Stimulated activated naive CD8-positive, alpha-beta T cell treated with anti-CD3 and anti-CD28 coated beads, Interleukin-15, Interleukin-2, amounts not matched to agents 100 ng/mL and 50 ng/mL, for 24 hours (primary cell): ENCODE measurements around the gene TMTC2.
"Not testable (repeated sequence)": the region's sequence is repeated elsewhere in the genome, so short reads cannot be mapped to it uniquely, and the experiment has no call there.

ENCODE experiments used
- H3K27ac Mint-ChIP-seq: one replicate; pipeline ENCODE4 v1.8.0; 2021; ENCODE audit warnings: mild to moderate bottlenecking, mixed read lengths
- H3K27me3 Mint-ChIP-seq: one replicate; pipeline ENCODE4 v1.8.0; 2021; ENCODE audit warnings: mixed read lengths
- H3K36me3 Mint-ChIP-seq: one replicate; pipeline ENCODE4 v1.8.0; 2021; ENCODE audit warnings: low read depth, mixed read lengths
- H3K4me1 Mint-ChIP-seq: one replicate; pipeline ENCODE4 v1.8.0; 2021; ENCODE audit warnings: low read depth, mixed read lengths
- H3K4me3 Mint-ChIP-seq: one replicate; pipeline ENCODE4 v1.8.0; 2021; ENCODE audit warnings: mild to moderate bottlenecking, mixed read lengths
- H3K9me3 Mint-ChIP-seq: one replicate; pipeline ENCODE4 v1.8.0; 2021; ENCODE audit warnings: mixed read lengths

Gene TMTC2

DNA sequence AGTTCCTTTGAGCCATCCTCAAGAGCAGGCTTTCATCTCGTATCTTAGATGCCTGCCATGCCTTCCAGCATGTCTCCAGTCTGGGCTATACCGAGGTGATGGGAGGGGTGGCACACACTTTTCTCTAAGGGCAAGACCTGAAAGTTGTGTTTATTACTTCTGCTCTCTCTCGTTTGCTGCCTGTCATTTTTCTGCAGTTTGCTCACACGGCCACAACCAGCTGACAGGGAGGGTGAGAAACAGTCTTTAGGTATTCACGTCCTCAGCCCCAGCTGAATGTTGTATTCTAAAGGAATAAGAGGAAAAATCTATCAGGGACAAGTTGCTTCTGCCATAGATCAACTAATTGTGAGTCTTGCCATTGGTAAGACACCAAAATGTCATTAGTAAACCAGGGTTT lies 88.0 kb downstream of the TMTC2 start:
- Mint-ChIP-seq H3K4me3 (no peak overlapping the region), H3K4me1 (no peaks in the 10 kb centered on the region), H3K36me3 (no peaks in the 10 kb centered on the region), H3K27me3 (no peaks in the 10 kb centered on the region), H3K9me3 (no peaks in the 10 kb centered on the region), H3K27ac (no peak overlapping the region)

DNA sequence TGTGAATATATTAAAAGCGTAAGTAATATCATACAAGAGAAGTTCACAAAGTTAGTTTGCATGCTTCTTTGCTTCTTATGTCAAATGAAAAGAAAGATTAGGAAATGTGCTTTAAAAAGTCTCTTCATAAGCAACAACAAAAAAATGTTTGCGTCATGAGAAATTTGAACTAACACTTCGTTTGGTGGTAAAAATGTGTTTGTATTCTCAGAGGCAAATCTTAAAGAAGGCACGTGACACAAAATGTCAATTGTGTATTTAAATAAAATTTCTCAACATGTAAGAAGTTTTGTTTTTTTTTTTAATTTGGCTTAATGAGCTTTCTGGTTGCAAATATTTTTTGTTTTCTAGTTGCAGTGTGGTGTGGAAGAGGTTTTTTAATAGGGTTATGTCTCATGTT lies 93.8 kb downstream of the TMTC2 start:
- no peaks in the 10 kb centered on the region for H3K9me3 Mint-ChIP-seq
- H3K4me3 Mint-ChIP-seq, result no peak overlapping the region
- H3K4me1 Mint-ChIP-seq, result no peaks in the 10 kb centered on the region
- H3K27ac Mint-ChIP-seq, result no peak overlapping the region
- H3K27me3 Mint-ChIP-seq, result no peaks in the 10 kb centered on the region
- no peaks in the 10 kb centered on the region for H3K36me3 Mint-ChIP-seq

DNA sequence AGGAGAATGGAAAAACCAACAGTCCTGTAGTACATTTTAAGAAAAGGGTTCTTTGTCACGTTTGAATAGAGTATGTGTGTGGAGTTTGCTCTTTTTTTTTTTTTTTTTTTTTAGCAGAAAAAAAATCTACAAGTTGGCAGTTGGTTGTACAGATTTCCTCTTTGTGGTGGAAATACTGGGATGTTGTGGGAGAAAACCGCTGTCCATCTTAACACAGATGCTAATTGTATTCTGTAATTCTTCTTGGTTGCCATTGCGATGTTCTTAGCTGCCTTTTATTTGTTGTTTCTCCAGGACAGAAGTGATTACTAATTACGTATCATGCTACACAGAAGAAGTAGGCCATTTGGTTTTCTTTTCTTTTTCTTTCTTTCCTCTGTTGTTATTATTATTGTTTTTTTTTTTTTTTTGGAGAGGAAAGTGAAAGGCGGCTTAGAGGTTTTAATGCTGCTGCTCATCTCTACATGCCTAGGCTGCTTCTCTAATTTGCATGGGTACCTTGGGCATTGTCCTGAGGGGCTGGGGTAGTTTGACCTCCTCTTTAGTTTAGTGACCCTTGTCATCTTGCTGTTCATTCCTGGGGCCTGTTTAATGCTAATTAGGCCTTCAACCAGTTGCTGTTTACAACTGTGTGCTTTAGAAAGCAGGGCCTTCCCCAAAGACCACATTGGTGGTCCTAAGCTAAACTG lies 94.7 kb downstream of the TMTC2 start:
- H3K36me3 Mint-ChIP-seq, result no peaks in the 10 kb centered on the region
- no peak overlapping the region for H3K4me3 Mint-ChIP-seq
- H3K27me3 Mint-ChIP-seq, result no peaks in the 10 kb centered on the region
- H3K27ac Mint-ChIP-seq, result no peak overlapping the region
- H3K4me1 Mint-ChIP-seq, result no peaks in the 10 kb centered on the region
- H3K9me3 Mint-ChIP-seq, result no peaks in the 10 kb centered on the region

DNA sequence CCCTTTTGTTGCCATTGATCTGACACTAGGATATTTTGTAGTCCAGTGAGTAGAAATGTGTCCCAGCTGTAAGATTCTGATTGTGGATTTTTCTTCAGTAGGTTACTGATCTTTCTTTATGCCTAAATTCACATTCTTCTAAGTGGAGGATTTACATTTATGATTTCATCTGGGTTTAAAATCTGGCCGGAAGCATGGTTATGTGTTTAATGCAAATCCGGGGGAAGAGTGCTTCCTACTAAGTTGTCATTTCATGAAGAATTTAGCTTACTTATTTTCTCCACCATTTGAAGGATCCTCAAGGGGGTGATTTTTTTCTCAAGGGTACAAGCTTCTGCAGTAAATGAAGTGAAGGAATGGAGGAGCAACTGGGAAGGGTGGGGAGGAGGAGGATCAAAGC lies 96.7 kb downstream of the TMTC2 start:
- Mint-ChIP-seq H3K4me3 (no peak overlapping the region), H3K4me1 (no peaks in the 10 kb centered on the region), H3K27me3 (no peaks in the 10 kb centered on the region), H3K27ac (no peak overlapping the region), H3K36me3 (no peaks in the 10 kb centered on the region), H3K9me3 (no peaks in the 10 kb centered on the region)

DNA sequence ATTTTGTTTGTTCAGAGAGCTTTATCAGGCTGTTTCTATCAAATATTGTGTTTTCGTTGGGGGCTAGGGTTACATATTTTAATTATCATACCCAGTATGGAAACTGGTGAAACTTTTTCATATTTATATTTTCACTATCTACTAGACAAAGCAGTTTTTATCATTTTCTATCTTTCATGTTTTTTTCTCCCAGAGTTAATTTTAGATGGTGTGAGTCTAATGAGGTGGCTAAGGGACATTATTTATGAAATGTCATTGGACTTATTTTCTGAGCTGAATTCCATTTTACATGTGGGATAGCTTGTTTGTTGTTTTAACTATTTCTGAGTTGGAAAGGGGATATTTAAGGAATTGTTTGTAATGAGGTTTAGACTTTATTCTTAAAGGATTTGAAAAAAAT lies 100.3 kb downstream of the TMTC2 start:
- Mint-ChIP-seq H3K27me3 (no peaks in the 10 kb centered on the region), H3K4me1 (no peaks in the 10 kb centered on the region), H3K4me3 (no peak overlapping the region), H3K36me3 (no peaks in the 10 kb centered on the region), H3K9me3 (no peaks in the 10 kb centered on the region), H3K27ac (no peak overlapping the region)

DNA sequence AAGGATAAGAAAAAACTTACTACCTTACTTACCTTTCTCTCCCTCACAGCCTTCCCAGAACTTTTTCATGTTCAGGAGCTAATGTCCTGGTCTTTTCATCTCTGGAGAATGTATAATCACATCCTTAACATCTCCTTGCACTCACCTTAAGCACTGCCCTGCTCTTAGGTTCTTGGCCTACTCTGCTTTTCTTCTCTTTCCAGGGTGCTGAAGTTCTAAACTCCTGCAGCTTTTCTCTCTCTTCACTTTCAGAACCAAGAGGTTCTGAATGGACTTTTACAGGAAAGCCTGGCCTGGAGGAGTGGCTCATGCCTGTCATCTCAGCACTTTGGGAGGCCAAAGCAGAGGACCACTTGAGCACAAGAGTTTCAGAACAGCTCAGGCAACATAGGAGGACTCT lies 101.9 kb downstream of the TMTC2 start:
- H3K27ac Mint-ChIP-seq, result no peak overlapping the region
- H3K36me3 Mint-ChIP-seq, result no peaks in the 10 kb centered on the region
- no peaks in the 10 kb centered on the region for H3K27me3 Mint-ChIP-seq
- no peaks in the 10 kb centered on the region for H3K4me1 Mint-ChIP-seq
- no peak overlapping the region for H3K4me3 Mint-ChIP-seq
- no peaks in the 10 kb centered on the region for H3K9me3 Mint-ChIP-seq

DNA sequence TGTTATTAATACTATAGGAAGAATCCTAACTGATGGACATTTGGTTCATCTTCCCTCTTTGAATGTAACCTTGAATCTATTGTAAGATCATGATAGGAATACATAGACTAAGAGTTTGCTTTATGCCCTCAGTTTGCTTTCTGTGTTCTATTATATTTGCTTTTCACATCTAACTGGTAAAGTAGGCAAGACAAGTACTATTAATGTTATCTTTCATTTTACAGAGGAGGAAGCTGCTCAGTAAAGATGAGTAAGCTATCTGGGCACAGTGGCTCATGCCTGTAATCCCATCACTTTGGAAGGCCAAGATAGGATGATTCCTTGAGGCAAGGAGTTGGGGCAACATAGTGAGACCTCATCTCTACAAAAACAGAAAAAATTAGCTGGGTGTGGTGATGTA lies 103.0 kb downstream of the TMTC2 start:
- H3K36me3 Mint-ChIP-seq, result no peaks in the 10 kb centered on the region
- H3K4me3 Mint-ChIP-seq, result no peak overlapping the region
- H3K27me3 Mint-ChIP-seq, result no peaks in the 10 kb centered on the region
- H3K27ac Mint-ChIP-seq, result no peak overlapping the region
- H3K4me1 Mint-ChIP-seq, result no peaks in the 10 kb centered on the region
- no peaks in the 10 kb centered on the region for H3K9me3 Mint-ChIP-seq

DNA sequence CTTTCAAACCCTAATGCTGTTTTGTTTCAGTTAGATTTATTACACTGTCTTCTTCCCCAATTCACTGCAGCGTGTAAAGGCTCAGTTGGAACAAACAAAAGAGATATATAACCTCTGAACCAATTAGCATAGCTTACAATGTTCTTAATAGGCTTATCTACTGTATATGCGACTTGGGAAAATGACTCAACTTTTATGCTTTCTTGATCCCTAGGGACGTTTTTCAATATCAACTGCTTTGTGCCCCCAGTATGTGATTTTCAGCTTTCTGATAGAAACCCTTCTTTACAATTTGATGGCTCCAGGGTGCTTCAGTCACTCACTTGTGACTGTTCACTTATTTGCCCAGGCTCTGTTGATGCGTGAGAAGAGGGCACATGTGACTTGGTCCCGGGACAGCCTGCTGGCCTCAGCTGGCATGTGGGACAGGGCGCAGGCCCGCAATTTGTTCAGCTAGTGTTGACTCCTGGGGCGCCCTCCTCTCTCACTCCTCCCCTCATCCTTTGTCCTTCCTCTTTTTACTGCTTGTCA lies 107.1 kb downstream of the TMTC2 start:
- Mint-ChIP-seq H3K27me3 (no peaks in the 10 kb centered on the region), H3K9me3 (no peaks in the 10 kb centered on the region), H3K36me3 (no peaks in the 10 kb centered on the region), H3K4me3 (no peak overlapping the region), H3K4me1 (no peaks in the 10 kb centered on the region), H3K27ac (no peak overlapping the region)

DNA sequence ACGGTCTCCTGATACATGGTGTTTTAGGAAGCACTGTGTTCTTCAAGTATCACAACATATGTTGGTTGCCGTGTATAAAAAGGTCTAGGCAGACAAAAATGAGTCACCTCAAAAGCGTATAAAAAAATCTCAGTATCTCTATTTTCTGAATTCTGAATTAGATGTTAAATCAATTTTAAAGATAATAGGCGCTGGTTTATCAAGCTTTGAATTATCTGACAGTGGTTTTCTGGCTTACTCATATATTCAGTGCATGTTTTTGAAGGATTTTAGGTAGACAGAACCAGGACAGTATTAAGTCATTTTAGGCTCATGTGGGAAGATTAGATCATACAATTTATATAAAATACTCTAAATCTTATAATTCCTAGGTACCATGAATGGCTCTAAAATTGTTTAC lies 110.8 kb downstream of the TMTC2 start:
- Mint-ChIP-seq H3K9me3 (no peaks in the 10 kb centered on the region), H3K4me1 (no peaks in the 10 kb centered on the region), H3K36me3 (no peaks in the 10 kb centered on the region), H3K4me3 (no peak overlapping the region), H3K27me3 (no peaks in the 10 kb centered on the region), H3K27ac (no peak overlapping the region)

DNA sequence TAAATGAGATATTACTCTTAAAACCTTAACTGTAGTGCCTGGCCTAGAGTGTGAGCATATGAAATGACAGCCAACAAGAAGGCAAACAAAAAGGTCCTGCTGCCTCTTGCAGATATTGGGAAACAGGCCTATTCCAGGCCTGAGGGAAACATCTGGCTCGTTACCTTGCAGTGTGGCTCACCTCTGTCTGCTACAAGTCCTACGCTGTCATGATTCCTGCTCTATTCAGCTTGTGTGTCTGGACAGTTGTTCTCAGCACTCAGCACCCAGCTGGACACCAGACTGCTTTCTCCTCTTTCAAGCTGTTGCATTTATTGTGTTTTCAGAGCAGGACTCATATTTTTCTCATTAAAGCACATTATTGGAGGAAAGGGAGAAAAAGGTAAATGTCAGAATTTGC lies 113.5 kb downstream of the TMTC2 start:
- H3K4me1 Mint-ChIP-seq, result no peaks in the 10 kb centered on the region

DNA sequence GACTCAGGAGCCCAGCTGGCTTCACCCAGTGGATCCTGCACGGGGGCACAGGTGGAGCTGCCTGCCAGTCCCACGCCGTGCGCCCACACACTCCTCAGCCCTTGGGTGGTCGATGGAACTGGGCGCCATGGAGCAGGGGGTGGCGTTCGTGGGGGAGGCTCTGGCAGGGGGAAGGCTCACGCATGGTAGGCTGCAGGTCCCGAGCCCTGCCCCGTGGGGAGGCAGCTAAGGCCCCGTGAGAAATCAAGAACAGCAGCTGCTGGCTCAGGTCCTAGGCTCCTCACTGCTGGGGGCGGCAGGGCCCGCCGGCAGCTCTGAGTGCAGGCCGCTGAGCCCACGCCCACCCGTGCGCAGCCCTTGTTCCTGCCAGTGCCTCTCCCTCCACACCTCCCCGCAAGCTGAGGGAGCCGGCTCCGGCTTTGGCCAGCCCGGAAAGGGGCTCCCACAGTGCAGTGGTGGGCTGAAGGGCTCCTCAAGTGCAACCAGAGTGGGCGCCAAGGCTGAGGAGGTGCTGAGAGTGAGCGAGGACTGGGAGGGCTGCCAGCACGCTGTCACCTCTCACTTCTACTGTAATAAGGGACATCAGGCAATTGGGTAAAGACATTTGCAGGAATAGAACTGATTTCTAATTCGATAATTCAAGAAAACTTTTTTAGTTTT lies 115.4 kb downstream of the TMTC2 start:
- H3K27ac Mint-ChIP-seq, result no peak overlapping the region
- no peaks in the 10 kb centered on the region for H3K36me3 Mint-ChIP-seq
- no peaks in the 10 kb centered on the region for H3K9me3 Mint-ChIP-seq
- H3K4me3 Mint-ChIP-seq, result no peak overlapping the region
- H3K27me3 Mint-ChIP-seq, result no peaks in the 10 kb centered on the region
- no peaks in the 10 kb centered on the region for H3K4me1 Mint-ChIP-seq

More for the DNA sequence above, 113.5 kb downstream of the TMTC2 start:
- Mint-ChIP-seq H3K36me3 (no peaks in the 10 kb centered on the region), H3K9me3 (no peaks in the 10 kb centered on the region), H3K4me3 (no peak overlapping the region), H3K27me3 (no peaks in the 10 kb centered on the region), H3K27ac (no peak overlapping the region)

DNA sequence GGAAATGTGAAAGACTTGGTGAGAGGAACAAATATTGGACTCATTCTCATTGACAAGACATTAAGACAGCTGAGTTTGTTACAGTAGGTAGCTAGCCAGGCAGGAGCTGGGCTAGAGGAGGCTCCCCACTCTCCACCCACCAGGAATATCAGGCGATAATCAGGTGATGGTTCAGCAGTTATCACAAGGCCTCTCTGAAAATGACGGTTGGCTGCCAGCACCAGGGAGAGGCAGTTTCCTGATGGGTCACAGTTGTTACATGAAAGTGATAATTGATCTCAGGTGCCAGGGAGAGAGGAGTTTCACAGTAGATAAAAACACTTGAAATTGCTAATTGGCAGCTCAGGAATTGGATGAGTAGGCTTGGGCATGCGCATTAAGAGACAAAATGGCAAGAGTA lies 116.5 kb downstream of the TMTC2 start:
- Mint-ChIP-seq H3K27ac (no peak overlapping the region), H3K4me1 (no peaks in the 10 kb centered on the region), H3K9me3 (no peaks in the 10 kb centered on the region), H3K36me3 (no peaks in the 10 kb centered on the region), H3K27me3 (no peaks in the 10 kb centered on the region), H3K4me3 (no peak overlapping the region)

DNA sequence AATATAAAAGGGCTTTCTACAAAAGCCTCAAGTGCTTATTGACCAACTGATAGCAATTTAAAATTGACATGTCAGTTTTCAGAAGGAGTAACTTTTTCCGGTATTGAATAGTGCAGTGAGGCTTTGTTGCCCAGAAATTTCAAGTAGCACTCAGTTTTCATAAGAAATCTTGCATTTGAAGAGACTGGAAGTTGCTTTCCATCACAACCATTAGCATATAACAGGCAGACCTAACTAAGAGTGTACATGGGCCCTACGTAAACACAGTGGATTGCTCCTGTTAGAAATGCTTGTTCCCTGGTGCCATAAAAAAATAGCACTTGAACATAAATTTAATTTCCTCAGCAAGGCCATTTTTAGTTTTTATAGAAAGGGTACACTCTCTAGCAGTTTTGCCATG lies 117.9 kb downstream of the TMTC2 start:
- H3K27me3 Mint-ChIP-seq, result no peaks in the 10 kb centered on the region
- H3K4me1 Mint-ChIP-seq, result no peaks in the 10 kb centered on the region
- no peak overlapping the region for H3K27ac Mint-ChIP-seq

DNA sequence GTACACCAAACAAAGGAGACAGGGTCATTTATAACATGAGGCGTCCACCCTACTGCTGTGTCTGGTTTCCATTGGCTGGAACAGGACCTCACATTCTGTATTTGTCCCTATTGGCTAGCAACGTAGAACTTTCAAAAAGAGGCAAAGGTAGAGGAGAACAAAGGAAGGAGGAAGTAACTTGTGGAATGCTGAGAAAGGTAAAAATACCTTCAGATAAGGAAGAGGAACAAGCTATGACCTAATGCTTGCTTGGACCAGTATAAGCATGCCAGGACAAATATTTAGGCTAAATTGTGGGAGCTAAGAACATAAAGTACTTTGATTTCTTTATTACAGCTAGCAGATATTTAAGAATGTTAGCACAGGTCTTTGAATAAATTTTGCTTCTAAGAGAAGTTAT lies 118.3 kb downstream of the TMTC2 start:
- not testable (repeated sequence) for H3K9me3 Mint-ChIP-seq, H3K36me3 Mint-ChIP-seq, H3K27ac Mint-ChIP-seq, H3K4me3 Mint-ChIP-seq, H3K27me3 Mint-ChIP-seq, H3K4me1 Mint-ChIP-seq

More for the DNA sequence above, 117.9 kb downstream of the TMTC2 start:
- H3K4me3 Mint-ChIP-seq, result no peak overlapping the region
- no peaks in the 10 kb centered on the region for H3K9me3 Mint-ChIP-seq
- no peaks in the 10 kb centered on the region for H3K36me3 Mint-ChIP-seq

DNA sequence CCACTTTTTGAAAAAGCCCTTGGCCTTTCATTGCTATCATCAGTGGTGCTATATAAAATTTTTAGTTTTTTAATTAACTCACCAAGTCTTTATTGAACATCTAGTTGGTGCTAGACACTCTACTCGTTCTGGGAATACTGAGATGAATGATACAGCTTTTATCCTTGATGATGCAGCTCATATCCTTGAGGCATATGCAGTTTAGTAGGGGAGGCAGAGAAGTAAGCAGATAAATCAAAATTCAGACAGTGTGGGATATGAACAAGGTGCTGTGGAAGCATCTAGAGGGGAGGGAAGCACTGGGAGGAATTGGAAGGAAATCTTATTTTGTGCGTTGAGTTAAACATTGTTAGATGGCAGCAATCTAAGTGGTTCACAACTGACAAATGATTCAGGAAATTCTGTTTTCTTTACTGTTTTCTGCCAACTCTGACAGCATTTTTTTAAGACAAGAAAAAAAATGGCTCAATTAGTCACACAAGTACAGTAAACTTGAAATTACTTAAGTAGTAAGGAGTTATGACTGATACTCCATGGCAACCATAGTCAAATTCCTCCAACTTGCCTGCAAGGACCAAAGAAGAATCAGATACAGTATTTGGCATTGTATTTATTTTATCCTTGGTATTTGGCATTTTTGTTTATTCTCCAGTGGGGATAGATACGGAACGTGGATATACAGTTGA lies 119.2 kb downstream of the TMTC2 start:
- no peak overlapping the region for H3K4me3 Mint-ChIP-seq
- H3K27me3 Mint-ChIP-seq, result no peaks in the 10 kb centered on the region
- H3K36me3 Mint-ChIP-seq, result no peaks in the 10 kb centered on the region
- H3K9me3 Mint-ChIP-seq, result no peaks in the 10 kb centered on the region
- H3K4me1 Mint-ChIP-seq, result no peaks in the 10 kb centered on the region
- no peak overlapping the region for H3K27ac Mint-ChIP-seq
